ENCODE data around the gene CYP2D6.

The CYP2D6 gene

GRCh38 chr22:42168476-42168875 lies 37.9 kb upstream of the CYP2D6 start:
- Histone ChIP-seq H3K4me2 (no peak overlapping the region), H3K27ac (no peak overlapping the region), H4K20me1 (ENCODE audit: insufficient read depth) (0 out of 2 replicates have a peak, but pooled peaks cover 4% of the 10 kb centered on the region), H2AFZ (ENCODE audit: low read depth) (no peak overlapping the region), H3K9ac (no peak overlapping the region), H3K4me1 (ENCODE audit: low read depth, poor library complexity, severe bottlenecking) (peaks cover 13% of the 10 kb centered on the region), H3K79me2 (ENCODE audit: insufficient read depth, low read depth) (peaks cover 8% of the 10 kb centered on the region; the same call in 1 of the 2 replicates), H3K4me3 (IDR thresholded peaks at IDR 0.05; ENCODE audit: insufficient read depth, low read depth, low read length) (no peak overlapping the region), H3K27me3 (ENCODE audit: insufficient read depth, low read depth) (no peaks in the 10 kb centered on the region), H3K36me3 (ENCODE audit: insufficient read depth) (no peaks in the 10 kb centered on the region)
- TF ChIP-seq CTCF (conservative IDR thresholded peaks at IDR 0.05; ENCODE audit: low read depth, low read length): no peak

GRCh38 chr22:42167066-42167465 lies 36.5 kb upstream of the CYP2D6 start:
- H3K9ac ChIP-seq: no peak overlapping the region
- H3K36me3 ChIP-seq (ENCODE audit: insufficient read depth): no peaks in the 10 kb centered on the region
- no peak overlapping the region for H3K4me3 ChIP-seq (IDR thresholded peaks at IDR 0.05; ENCODE audit: insufficient read depth, low read depth, low read length)
- H4K20me1 ChIP-seq (ENCODE audit: insufficient read depth): no peaks in the 10 kb centered on the region
- H2AFZ ChIP-seq (ENCODE audit: low read depth): no peak overlapping the region
- H3K27ac ChIP-seq: no peak overlapping the region
- no peak overlapping the region for H3K4me2 ChIP-seq
- H3K27me3 ChIP-seq (ENCODE audit: insufficient read depth, low read depth): no peaks in the 10 kb centered on the region
- H3K4me1 ChIP-seq (ENCODE audit: low read depth, poor library complexity, severe bottlenecking): peaks cover 8% of the 10 kb centered on the region
- no peaks in the 10 kb centered on the region for H3K79me2 ChIP-seq (ENCODE audit: insufficient read depth, low read depth)
- no peak for TF ChIP-seq CTCF (conservative IDR thresholded peaks at IDR 0.05; ENCODE audit: low read depth, low read length)

DNA sequence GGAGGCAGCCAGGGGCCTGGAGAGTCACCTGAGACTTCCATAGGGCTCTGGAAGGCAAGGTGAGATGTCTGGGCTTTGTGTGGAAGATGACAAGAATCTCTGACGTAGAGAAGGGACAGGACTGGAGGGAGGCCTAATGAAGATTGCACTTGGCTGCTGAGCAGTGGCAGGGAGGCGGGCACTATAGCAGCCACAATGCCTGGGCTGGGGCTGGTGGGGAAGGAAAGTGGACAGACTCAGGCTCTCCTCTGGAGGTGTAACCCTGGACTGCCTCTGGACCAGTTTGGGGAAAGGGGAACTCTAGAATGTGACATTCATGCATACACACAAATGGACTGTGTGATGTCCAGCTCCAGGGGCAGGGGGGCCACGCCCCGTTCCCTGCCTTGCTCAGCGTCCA lies 34.3 kb upstream of the CYP2D6 start:
- no peak for TF ChIP-seq CTCF (conservative IDR thresholded peaks at IDR 0.05; ENCODE audit: low read depth, low read length)
- no peak overlapping the region for H3K9ac ChIP-seq
- no peaks in the 10 kb centered on the region; the same call in 1 of the 2 replicates for H3K36me3 ChIP-seq (ENCODE audit: insufficient read depth)
- H3K27ac ChIP-seq: no peak overlapping the region
- no peaks in the 10 kb centered on the region for H4K20me1 ChIP-seq (ENCODE audit: insufficient read depth)
- H3K4me2 ChIP-seq: no peak overlapping the region
- no peaks in the 10 kb centered on the region for H3K79me2 ChIP-seq (ENCODE audit: insufficient read depth, low read depth)
- peaks cover 8% of the 10 kb centered on the region for H3K4me1 ChIP-seq (ENCODE audit: low read depth, poor library complexity, severe bottlenecking)
- no peaks in the 10 kb centered on the region for H3K27me3 ChIP-seq (ENCODE audit: insufficient read depth, low read depth)
- H3K4me3 ChIP-seq (IDR thresholded peaks at IDR 0.05; ENCODE audit: insufficient read depth, low read depth, low read length): no peak overlapping the region
- H2AFZ ChIP-seq (ENCODE audit: low read depth): no peak overlapping the region

DNA sequence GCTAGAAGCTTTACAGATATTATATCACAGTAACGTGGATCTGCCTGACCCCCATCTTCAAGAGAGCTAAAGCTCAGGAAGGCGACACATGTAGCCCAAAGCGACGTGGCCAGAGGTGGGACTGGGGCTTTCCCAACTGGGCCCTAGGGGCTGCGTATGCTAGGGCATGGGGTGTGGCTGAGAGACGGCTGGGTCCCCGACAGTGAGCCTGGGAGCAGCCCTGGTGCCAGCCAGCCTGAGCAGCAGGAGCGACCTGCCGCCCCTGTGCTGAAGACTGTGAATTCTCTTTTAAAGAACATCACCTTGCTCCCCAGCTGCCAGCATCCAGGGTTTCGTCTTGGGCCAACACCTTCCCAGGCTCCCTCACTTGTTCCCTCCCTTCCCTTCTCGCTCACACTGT lies 32.9 kb upstream of the CYP2D6 start:
- Histone ChIP-seq H3K27me3 (ENCODE audit: insufficient read depth, low read depth) (no peaks in the 10 kb centered on the region), H4K20me1 (ENCODE audit: insufficient read depth) (no peaks in the 10 kb centered on the region), H3K4me1 (ENCODE audit: low read depth, poor library complexity, severe bottlenecking) (no peaks in the 10 kb centered on the region), H3K4me2 (no peak overlapping the region), H3K9ac (no peak overlapping the region), H3K27ac (no peak overlapping the region), H3K36me3 (ENCODE audit: insufficient read depth) (no peaks in the 10 kb centered on the region; the same call in 1 of the 2 replicates), H3K79me2 (ENCODE audit: insufficient read depth, low read depth) (no peaks in the 10 kb centered on the region), H3K4me3 (IDR thresholded peaks at IDR 0.05; ENCODE audit: insufficient read depth, low read depth, low read length) (no peak overlapping the region), H2AFZ (ENCODE audit: low read depth) (no peak overlapping the region)
- TF ChIP-seq CTCF (conservative IDR thresholded peaks at IDR 0.05; ENCODE audit: low read depth, low read length): no peak

Measured in KMS-11 (cell line).